ENCODE measurements around the gene SPTB.

Gene SPTB

GRCh38 chr14:64848239-64848638 lies 31.5 kb downstream of the SPTB start:
- no peak for DNase-seq

- no peak for DNase-seq
Measured at GRCh38 chr14:64846319-64846718, 33.4 kb downstream of the SPTB start.

GRCh38 chr14:64845878-64846277 lies 33.8 kb downstream of the SPTB start:
- DNase-seq: no peak

DNA sequence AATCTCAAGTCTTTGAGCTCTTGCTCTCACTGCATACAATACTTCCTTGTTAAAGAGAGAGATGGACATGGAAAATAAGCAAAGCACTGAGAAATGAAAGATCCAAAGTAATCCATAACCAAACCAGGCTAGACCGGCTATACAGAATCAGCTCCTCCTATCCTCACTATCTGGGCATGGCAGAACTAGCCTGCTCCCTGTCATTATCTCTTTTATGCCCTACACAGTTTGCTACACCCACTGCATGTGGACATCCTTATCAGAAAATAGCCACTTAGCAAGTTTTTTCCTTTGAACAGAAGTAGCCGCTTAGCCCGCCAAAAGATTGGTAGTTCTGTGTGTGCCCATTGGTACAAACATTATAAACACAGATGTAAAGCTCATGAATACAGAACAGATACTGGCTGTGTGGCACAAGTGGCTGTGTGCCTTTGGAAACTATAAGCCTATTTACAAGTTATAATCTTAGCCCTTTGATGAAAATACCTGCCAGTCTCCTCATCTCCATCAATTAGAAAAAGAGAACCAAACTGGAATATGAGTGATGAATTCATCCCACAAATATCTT lies 34.7 kb downstream of the SPTB start:
- DNase-seq: no peak

DNA sequence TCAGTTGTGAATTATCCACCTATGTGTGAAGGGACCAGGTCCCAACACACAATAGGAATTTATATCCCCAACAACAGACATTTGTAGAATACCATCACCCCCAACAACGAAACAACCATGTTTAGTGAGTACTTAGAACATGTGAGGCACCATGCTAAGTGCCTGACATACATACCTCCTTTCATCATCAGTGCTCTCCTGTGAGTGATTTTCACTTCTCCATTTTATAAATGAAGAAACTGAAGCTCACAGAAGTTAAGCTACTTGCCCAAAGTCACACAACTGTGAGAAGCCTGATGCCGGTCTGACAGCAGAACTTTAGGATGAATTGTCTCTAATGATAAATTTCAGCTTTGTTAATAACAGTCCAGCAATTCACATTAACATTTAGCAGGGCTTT lies 35.4 kb downstream of the SPTB start:
- no peak for DNase-seq

- DNase-seq: no peak
Measured at GRCh38 chr14:64843548-64843947, 36.2 kb downstream of the SPTB start.

DNA sequence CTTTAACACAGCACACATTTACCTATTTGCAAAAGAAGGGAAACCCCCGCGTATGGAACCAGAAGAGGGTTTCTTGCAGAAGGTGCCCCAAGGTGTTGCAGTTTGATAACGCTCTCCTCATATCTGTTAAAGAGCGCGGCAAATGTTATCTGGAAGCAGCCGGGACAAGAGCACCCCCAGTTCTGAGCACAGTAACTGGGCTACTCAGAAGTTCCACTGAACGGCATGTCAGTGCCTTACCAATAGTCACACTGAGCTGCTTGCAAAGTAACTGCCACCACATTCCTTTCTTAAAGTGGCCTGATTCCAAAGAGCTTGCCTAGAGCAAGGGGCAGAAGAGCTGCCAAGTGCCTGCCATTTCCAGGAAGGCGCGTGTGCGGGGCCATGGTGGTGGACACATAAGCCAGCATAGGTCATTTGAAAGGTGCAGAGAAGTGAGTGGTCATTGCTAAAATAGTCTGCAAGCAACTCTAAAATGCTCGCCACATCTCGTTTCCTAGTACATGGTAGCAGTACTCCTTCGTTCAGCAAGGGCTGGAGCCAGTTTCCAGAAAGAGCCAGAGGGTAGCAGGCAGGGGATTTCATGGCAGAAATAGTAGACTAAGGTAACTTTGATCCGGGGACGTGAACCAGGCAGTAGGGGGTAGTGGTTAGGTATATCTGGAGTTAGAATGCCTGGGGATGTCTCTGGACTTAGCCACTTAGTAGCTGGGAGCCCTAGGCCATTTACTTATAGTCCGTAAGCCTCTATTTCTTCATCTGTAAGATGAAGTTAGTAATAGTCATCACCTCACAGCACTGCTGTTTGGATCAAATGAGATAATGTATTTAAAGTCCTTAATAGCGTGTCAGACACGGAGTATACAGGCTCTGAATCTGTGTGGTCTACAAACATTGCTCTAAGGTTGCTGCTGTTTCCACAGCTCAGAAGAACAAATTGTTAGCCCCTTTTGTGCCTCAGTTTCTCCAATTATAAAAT lies 37.6 kb downstream of the SPTB start:
- DNase-seq: no peak

DNA sequence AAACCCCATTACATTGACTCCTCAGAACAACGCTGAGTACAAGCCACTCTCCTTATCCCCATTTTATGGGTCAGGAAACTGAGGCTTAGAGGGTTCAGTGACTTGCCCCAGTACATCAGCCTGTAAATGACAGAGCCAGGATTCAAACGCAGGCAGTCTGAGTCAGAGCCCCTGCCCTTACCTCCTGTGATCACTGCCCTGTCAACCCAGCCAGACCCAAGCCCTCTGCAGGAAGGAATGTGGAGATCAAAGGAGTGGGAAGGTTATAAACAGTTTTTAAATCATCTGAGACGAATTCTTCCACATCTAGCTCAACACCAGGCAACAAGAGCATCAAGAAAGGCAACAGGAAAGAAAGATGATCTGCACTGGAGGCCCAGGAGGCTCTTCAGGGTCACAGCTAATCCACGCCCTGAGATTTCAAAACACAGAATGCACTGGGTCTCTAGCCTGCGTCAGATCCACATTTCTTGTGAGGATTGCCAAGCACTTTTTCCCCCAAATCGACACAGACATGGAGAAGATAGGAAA lies 38.5 kb downstream of the SPTB start:
- no peak for DNase-seq

DNA sequence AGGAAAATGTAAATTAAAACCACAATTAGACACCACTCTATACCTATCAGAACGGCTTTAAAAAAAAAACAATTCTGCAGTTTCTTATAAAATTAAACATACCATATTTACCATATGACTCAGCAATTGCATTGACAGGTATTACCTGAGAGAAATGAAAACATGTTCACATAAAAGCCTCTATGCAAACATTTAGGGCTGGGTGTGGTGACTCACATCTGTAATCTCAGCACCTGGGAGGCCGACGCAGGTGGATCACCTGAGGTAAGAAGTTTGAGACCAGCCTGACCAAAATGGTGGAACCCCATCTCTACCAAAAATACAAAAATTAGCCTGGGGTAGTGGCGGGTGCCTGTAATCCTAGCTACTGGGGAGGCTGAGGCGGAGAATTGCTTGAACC lies 41.1 kb downstream of the SPTB start:
- DNase-seq: no peak

DNA sequence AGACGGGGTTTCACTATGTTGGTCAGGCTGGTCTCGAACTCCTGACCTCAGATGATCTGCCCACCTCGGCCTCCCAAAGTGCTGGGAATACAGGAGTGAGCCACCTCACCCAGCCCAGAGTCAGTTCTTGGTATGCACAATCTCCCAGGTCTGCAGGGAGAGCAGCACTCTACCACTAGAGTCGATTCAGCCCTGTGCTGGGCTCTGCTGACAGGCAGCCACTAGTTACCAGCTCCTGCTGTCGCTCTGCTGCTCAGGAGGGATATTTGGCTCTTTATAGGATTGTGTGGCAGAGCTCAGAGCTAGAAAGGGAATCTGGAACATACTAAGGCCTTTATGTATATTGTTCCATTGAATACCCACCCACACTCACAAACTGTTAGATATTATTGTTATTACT lies 44.3 kb downstream of the SPTB start:
- no peak for DNase-seq

DNA sequence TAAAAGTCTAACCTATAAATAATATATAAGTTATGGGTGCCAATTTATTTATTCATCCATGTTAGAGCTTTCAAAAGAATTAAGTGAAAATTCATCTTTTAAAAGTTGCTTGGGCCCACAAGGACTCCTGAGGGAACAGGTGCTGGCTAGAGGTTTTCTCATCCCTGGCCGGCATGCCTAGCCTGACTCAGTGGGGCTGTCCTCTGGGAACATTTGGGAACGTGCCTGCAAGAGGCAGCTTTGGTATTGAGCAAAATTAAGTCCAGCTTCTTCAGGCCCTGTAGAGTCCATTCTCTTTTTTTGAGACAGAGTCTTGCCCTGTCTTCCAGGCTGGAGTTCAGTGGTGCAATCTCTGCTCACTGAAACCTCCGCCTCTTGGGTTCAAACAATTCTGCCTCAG lies 44.7 kb downstream of the SPTB start:
- DNase-seq: no peak

DNA sequence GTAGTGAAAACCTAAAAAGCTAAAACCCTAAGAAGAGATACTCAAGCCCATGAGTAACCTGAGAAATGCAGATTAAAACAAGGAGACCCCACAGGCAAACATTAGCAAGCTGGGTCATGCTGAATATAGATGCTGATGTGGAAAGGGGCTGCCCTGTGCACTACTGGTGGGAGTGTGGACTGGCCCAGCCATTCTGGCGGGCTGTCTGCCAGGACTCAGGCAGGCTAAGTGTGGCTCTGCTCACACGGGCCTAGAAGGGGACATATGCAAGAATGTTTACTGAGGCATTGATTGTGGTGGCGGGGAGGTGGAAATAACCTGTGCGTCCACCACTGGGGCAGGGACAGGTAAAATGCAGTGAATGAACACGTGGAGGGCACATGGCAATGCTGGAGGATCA lies 48.3 kb downstream of the SPTB start:
- no peak for DNase-seq

GRCh38 chr14:64830961-64831360 lies 48.7 kb downstream of the SPTB start:
- no peak for DNase-seq

- DNase-seq: no peak
Measured at GRCh38 chr14:64828071-64828470, 51.6 kb downstream of the SPTB start.

GRCh38 chr14:64826845-64827244 lies 52.9 kb downstream of the SPTB start:
- no peak for DNase-seq

GRCh38 chr14:64826333-64826732 lies 53.4 kb downstream of the SPTB start:
- DNase-seq: no peak

DNA sequence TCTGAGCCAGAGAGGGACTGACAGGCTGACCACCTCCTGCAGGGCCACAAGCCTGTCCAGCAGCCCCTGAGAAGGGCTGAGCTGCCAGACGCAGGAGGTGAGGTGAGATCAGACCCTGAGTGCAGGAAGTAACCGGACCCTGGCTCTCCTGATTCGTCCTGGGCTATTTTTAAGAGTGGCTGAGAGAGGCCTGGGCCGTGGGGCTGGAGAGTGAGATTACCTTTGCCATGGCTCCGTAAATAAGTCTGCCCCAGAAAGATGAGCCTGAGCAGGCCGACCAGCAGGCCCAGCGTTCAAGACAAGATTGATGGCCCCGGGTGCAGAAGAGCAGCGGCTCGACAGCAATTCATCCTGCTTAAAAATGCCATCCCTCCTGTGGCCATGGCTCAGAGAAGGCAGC lies 54.2 kb downstream of the SPTB start:
- no peak for DNase-seq

- DNase-seq: no peak
Measured at GRCh38 chr14:64825006-64825405, 54.7 kb downstream of the SPTB start.

DNA sequence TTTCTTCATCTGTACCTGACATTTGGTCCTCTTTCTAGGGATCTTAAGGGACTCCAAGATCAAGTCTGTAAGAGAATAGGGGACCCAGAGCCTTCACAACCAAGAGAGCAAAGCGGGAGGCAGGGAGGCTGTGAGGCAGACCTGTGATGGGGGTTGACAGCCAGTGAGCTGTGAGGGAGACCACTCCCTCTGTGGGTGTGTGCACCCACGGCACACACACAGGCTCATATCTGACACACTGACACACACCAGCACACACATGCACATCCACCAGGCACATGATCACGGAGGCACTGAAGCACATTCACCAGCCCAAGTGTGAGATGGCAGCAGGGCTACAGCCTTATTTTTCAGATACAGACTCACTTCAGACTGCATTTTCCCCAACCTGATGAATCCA lies 55.2 kb downstream of the SPTB start:
- DNase-seq: no peak

DNA sequence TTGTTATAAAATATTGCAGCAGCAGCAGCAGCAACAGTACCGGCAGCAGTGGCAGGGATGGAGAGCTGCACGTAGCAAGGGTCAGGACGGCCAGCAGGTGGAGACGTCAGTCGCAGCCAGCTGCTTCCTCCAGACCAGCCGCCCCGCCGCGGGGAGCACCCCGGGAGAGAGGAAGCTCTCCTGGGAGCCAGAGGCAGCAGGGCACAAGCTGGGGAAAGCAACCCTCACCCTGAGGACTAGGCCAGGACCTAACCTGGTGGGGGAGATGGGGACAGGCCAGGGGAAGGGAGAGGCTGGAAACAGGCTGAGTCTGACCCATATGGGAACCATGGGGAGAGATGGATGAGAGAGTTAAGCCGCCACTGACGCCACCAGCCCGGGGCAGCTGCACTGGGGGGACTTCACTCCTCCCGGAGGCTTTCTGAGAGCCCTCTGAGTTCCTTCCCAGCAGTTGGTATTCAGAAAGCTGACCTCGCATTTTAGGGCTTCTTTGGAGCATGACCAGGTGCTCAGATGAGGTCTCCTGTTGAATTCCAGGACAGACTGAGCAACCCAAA lies 56.3 kb downstream of the SPTB start:
- peak; percentile 12 to 51 for DNase-seq

- DNase-seq: no peak
Measured at GRCh38 chr14:64821651-64822050, 58.1 kb downstream of the SPTB start.

GRCh38 chr14:64818151-64818550 lies 61.6 kb downstream of the SPTB start:
- no peak for DNase-seq

DNA sequence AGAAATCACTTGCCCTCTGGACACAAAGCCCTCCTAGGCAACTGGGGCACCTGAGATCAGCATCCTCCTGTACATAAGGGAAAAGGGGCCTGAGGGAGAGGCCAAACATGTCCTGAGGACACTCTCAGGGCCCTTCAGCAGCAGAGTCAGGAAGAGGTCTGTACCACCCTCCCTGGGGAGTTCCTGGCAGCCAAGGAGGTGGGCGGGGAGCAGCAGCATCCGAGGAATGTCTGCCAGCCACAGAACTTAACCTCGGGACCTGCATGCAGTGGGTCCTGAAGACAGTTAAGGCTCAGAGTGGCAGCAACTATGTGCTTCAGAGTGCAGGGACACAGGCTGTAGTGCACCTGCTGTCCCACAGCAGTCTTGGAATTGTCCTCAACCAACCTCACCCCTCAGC lies 62.1 kb downstream of the SPTB start:
- no peak for DNase-seq

- DNase-seq: no peak
Measured at GRCh38 chr14:64816221-64816783, 63.4 kb downstream of the SPTB start.
